ENCODE data around the gene IGFBP3.
A peak's percentile ranks its signal among the peaks of the same experiment; 100 is the strongest.
"Not testable (repeated sequence)": the region's sequence is repeated elsewhere in the genome, so short reads cannot be mapped to it uniquely, and the experiment has no call there.

The IGFBP3 gene

DNA sequence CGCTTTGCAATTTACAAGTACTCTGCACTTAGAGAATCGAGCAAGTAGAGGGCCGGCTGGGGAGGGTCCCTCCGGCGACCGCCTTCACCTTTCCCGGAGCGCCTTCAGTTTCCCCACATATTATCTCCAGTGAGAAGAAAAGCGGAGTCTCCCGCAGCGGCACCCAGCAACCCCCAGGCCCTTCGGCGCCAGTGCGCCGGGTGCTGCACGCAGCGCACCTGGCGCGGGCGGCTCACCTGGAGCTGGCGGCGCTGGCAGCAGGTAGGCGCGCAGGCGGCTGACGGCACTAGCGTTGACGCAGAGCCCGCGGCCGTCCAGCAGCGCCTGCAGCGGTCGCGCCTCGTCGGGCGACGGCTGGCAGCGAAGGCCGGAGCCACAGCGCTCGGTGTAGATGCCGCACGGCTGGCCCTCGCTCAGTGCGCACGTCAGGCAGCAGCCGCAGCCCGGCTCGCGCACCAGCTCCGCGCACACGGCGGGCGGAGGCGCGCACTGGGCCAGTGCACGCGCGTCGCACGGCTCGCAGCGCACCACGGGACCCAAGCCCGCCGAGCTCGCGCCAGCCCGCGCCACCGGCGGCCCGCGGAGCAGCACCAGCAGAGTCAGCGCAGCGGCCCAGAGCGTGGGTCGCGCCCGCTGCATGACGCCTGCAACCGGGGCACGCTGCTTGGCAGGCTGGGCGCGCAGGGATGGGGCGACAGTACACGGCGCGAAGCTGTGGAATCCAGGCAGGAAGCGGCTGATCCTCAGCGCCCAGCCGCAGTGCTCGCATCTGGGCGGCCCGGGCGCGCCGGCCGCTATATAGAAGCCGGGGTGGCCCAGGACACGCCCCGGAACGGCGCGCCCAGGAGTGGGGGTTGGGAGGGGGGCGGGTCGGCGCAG lies at the start of gene IGFBP3:
Gene IGFBP3, minus strand, starts transcription at position 771 of the 879 bp plus-strand sequence. Its CDS starts 132 bp downstream, at position 639.
- no peak for DNase-seq

DNA sequence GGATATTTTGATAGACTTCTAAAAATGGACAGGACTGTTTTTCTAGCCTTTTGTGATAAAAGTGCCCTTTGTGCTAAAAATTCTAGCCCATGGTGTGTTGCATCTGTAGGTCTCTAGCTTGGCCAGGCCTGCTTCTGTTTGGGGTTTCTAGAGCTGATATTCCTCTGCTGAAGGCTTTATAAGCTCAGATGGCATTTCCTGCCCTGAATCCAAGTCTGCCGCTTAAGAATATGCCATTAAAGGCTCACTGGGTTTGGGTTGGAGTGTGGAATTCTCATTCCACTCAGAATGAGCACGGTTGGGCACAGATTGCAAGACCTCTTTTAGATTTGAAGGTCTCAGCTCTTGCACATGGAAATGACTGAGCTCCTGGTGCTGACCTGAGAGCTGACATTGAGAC lies 49.4 kb upstream of the IGFBP3 start:
- no peak for DNase-seq

- DNase-seq: no peak
Measured at GRCh38 chr7:45969940-45970339, 48.9 kb upstream of the IGFBP3 start.

GRCh38 chr7:45968856-45969541 lies 47.9 kb upstream of the IGFBP3 start:
- no peak for DNase-seq

DNA sequence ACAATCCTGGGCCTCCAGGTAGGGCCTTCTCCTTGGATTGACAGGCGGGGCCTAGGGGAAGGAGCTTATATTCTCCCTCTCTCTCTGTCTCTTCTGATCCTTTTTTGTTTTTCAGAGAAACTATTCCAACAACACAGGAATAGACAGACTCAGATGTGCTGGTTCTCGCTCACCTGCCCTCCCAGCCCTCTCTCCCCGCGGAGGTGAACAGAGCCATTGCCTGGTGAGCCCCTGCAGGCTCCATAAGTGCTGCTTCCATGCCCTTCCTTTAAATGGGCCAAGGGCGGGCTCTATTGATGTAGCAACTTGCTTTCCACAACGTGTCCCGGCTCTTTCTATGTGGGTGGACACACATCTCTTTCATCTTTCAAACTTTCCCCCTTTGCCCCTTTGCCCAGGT lies 47.2 kb upstream of the IGFBP3 start:
- no peak for DNase-seq

- no peak for DNase-seq
Measured at GRCh38 chr7:45967591-45968157, 46.6 kb upstream of the IGFBP3 start.

GRCh38 chr7:45962861-45963260 lies 41.8 kb upstream of the IGFBP3 start:
- DNase-seq: no peak

- no peak for DNase-seq
Measured at GRCh38 chr7:45957721-45958120, 36.6 kb upstream of the IGFBP3 start.

GRCh38 chr7:45955286-45955685 lies 34.2 kb upstream of the IGFBP3 start:
- DNase-seq: no peak

DNA sequence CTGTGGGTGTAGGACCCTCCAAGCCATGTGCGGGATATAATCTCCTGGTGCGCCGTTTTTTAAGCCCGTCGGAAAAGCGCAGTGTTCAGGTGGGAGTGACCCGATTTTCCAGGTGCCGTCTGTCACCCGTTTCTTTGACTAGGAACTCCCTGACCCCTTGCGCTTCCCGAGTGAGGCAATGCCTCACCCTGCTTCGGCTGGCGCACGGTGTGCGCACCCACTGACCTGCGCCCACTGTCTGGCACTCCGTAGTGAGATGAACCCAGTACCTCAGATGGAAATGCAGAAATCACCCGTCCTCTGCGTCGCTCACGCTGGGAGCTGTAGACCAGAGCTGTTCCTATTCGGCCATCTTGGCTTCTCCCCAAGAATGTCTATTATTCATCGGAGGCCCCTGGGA lies 32.0 kb upstream of the IGFBP3 start:
- DNase-seq: not testable (repeated sequence)

- no peak for DNase-seq
Measured at GRCh38 chr7:45944058-45944457, 23.0 kb upstream of the IGFBP3 start.

GRCh38 chr7:45940939-45941338 lies 19.9 kb upstream of the IGFBP3 start:
- DNase-seq: no peak

DNA sequence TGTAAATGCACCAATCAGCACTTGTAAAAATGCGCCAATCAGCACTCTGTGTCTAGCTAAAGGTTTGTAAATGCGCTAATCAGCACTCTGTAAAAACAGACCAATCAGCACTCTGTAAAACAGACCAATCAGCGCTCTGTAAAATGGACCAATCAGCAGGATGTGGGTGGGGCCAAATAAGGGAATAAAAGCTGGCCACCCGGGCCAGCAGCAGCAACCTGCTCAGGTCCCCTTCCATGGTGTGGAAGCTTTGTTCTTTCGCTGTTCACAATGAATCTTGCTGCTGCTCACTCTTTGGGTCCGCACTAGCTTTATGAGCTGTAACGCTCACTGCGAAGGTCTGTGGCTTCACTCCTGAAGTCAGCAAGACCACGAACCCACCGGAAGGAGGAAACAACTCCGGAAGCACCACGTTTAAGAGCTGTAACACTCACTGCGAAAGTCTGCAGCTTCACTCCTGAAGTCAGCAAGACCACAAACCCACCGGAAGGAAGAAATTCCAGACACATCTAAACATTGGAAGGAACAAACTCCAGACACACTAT lies 19.2 kb upstream of the IGFBP3 start:
- not testable (repeated sequence) for DNase-seq

- no peak for DNase-seq
Measured at GRCh38 chr7:45939574-45939973, 18.5 kb upstream of the IGFBP3 start.

DNA sequence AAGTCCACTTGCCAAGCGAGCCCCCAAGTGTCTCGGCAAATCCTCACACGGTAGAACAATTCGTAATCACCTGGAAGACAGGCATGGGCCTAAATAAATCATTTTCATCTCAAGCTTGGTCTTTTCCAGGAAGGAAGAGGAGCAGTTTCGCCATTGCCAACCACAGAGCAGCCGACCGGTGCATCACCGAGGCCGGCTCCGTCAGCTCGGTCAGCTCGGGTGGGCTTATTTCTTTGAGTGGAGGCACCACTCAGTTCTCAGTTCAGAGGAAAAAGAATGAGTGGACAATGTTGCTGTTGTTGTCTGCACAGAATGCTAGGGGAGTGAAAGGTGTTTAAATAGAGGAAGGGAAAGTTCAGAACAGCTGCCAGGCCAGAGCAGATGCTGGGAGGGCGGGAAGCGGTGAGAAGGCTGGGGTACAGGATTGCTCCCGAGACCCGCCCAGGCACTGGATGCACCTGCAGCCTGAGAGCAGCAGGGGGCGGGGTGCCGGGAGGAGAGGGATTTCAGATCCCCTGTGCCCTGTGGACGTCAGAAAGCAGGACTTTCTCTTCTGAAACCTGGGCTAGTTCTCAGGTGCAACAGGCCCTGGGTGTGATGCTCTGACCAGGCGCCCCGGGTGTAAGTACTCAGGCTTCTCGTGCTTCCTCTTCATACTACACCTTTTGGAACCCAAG lies 17.7 kb upstream of the IGFBP3 start:
- no peak for DNase-seq

- no peak for DNase-seq
Measured at GRCh38 chr7:45937862-45938261, 16.8 kb upstream of the IGFBP3 start.

DNA sequence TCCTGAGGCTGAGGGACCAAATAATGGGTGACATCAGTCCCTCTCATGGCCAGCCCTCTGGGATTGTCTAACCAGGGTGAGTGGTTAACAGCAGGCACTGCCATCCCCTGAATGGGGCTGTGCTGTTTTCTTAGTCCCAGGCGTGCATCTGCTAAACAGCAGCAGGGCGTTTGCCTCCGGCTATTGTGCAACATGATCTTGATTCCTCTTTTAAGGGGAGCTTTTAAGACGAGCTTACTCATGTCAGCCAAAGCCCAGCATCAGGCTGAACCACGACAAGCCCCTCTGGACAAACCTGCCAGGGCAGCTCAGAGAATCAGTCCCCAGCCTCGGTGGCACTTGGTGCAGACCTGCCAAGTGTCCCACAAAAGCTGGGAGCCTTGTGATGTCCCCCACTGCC lies 16.2 kb upstream of the IGFBP3 start:
- DNase-seq: no peak

DNA sequence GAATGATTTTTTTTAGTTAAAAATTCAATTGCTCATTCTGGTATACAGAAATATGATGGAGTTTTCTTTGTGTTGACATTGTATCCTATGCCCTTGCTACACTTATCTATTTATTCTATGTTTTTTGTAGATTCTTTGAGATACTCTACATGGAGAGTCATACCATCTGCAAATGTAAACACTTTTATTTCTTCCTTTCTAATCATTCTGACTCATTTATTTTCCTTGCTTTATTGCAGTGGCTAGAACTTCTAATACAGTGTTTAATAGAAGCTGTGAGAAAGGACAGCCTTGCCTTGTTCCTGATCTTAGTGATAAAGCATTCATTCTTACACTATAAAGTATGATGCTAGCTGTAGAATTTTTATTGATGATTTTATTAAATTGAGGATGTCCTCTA lies 9.9 kb upstream of the IGFBP3 start:
- no peak for DNase-seq

DNA sequence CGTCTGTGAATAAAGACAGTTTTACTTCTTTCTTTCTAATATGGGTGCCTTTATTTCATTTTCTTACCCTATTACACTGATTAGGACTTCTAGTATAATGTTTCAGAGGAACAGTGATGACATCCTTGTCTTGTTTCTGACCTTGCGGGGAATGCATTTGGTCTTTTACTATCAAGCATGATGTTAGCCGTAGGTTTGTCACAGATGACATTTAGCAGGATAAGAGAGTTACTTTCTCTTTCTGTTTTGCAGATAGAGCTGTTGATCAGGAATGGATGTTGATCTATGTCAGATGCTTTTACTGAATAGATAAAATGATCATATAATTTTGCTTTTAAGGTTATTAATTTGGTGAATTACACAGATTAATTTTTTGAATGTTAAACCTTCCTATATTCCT lies 6.6 kb upstream of the IGFBP3 start:
- no peak for DNase-seq

DNA sequence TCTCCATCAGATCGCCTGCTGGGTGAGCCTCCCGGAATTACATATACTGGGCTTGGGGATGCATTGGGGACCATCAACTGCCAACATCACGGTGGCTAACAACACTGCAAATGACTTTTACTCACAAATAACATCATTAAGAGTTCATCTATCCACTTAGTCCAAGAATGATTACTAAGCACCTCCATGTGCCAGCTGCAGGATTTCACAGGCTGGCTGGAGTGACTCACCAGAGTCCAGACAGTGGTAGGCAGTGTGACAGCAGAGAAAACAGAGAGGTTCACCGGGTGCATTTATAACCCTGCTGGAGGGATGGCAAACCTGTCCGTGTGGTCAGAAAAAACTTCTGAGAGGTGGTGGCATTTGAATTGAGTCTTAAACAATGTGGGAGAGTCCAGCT lies 3.2 kb upstream of the IGFBP3 start:
- DNase-seq: no peak

DNA sequence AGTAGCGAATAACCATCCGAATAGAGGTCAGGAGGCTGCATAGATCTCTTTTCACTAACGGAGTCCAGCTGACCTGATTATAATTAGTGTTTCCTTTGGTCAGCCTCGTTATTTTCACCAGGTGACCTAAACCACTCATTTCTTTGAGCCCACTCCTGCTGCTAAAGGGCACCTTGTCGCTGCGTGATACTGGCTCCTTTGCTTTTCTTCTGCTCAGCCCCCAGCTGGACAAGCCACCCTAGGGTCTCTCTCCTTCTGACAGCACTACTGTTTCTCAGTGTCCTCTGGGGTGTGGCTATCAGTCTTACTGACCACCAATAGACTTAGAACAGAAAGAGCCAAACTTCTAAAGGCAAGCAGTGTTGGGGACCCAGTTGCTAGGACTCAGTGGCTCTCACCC lies 2.7 kb upstream of the IGFBP3 start:
- no peak for DNase-seq

DNA sequence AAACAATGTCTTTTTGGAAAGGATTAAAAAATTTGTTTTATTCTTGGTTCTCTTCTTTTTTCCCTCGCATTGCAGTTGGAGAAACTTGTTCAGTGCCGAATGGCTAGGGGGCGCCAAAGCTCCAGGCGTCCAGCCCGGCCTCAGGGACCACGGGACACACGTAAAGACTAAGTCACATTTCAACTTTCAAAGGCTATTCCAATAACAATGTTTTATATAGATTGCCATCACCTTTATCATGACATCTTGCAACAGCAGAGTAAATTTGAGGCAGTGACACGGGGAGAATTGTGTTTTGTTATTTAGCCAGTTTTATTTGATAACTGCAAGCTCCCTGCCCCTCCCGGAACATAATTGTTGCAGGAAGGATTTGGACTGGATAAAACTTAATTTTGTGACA lies 2.2 kb upstream of the IGFBP3 start:
- DNase-seq: peak; percentile 51 to 64

- no peak for DNase-seq
Measured at GRCh38 chr7:45922810-45923209, 1.7 kb upstream of the IGFBP3 start.

All from hippocampal formation (tissue), 2 donors.